Liver (tissue), 9 donors: ENCODE data around the gene CNOT4. TPM values are rescaled to one million over a fixed set of nuclear protein-coding genes. Genes with fewer than 3 reads are reported as not detected.

ENCODE experiments used
- DNase-seq: peaks from one replicate; pipeline ENCODE4 v3.0.0-alpha.2; 2017; ENCODE audit warnings: low spot score
- H3K27ac ChIP-seq, 2 donors: one replicate each; pipeline ENCODE4 v1.7.0; 2013; ENCODE audit warnings: inconsistent platforms in 2 of 2, low read length in 2 of 2, control low read depth in 1 of 2, low read depth in 1 of 2, mild to moderate bottlenecking in 1 of 2
- H3K27me3 ChIP-seq, 4 donors: one replicate each; pipeline versions ENCODE4 v1.6.1 to v1.7.0; 2013; ENCODE audit warnings: low read length in 3 of 4, inconsistent platforms in 1 of 4, mild to moderate bottlenecking in 1 of 4, moderate library complexity in 1 of 4; ENCODE audit not compliant: control insufficient read depth in 4 of 4, insufficient read depth in 4 of 4
- H3K36me3 ChIP-seq, 4 donors: one replicate each; pipeline versions ENCODE4 v1.6.1 to v1.7.0; 2013; ENCODE audit warnings: low read length in 3 of 4, mild to moderate bottlenecking in 3 of 4, low read depth in 1 of 4, moderate library complexity in 1 of 4; ENCODE audit not compliant: control insufficient read depth in 4 of 4, insufficient read depth in 3 of 4
- H3K4me1 ChIP-seq, 4 donors: one replicate each; pipeline versions ENCODE4 v1.6.1 to v1.7.0; 2013; ENCODE audit warnings: low read length in 3 of 4, mild to moderate bottlenecking in 3 of 4, moderate library complexity in 1 of 4; ENCODE audit not compliant: control insufficient read depth in 4 of 4, insufficient read depth in 4 of 4
- H3K4me3 ChIP-seq, 3 donors: one replicate each; pipeline versions ENCODE4 v1.6.1 to v1.7.0; 2013; ENCODE audit warnings: low read length in 3 of 3, control low read depth in 1 of 3, low read depth in 1 of 3, mild to moderate bottlenecking in 1 of 3
- H3K9ac ChIP-seq, 2 donors: one replicate each; pipeline ENCODE4 v1.7.0; 2013; ENCODE audit warnings: low read length in 2 of 2, mild to moderate bottlenecking in 2 of 2, moderate library complexity in 2 of 2, control low read depth in 1 of 2, low read depth in 1 of 2
- H3K9me3 ChIP-seq, 4 donors: one replicate each; pipeline versions ENCODE4 v1.6.1 to v1.7.0; 2013; ENCODE audit warnings: low read length in 3 of 4; ENCODE audit not compliant: control insufficient read depth in 4 of 4
- EGR1 ChIP-seq, 2 donors: IDR thresholded peaks; 2 replicates each; pipeline ENCODE4 v1.6.1; 2016 to 2018; ENCODE audit warnings: antibody characterized with exemption in 2 of 2, low read depth in 2 of 2
- GABPA ChIP-seq, 2 donors: IDR thresholded peaks in 1 of 2; conservative IDR thresholded peaks in 1 of 2; 2 replicates each; pipeline ENCODE4 v1.6.1; 2016; ENCODE audit warnings: antibody characterized with exemption in 2 of 2, mild to moderate bottlenecking in 1 of 2, moderate library complexity in 1 of 2
- HNF4A ChIP-seq, 2 donors: conservative IDR thresholded peaks; 2 replicates each; pipeline ENCODE4 v1.6.1; 2016; ENCODE audit warnings: antibody characterized with exemption in 2 of 2, mild to moderate bottlenecking in 2 of 2
- HNF4G ChIP-seq: IDR thresholded peaks from 2 replicates; pipeline ENCODE4 v1.6.1; 2016; ENCODE audit warnings: antibody characterized with exemption
- NR2F2 ChIP-seq: IDR thresholded peaks from 2 replicates; pipeline ENCODE4 v1.6.1; 2016; ENCODE audit warnings: antibody characterized with exemption
- RXRA ChIP-seq, 2 donors: IDR thresholded peaks; 2 replicates each; pipeline ENCODE4 v1.6.1; 2017 to 2018; ENCODE audit warnings: antibody characterized with exemption in 2 of 2, mild to moderate bottlenecking in 1 of 2
- SP1 ChIP-seq: IDR thresholded peaks from 2 replicates; pipeline ENCODE4 v1.6.1; 2018; ENCODE audit warnings: antibody characterized with exemption, mild to moderate bottlenecking
- TAF1 ChIP-seq: conservative IDR thresholded peaks from 2 replicates; pipeline ENCODE4 v1.6.1; 2016; ENCODE audit warnings: antibody characterized with exemption, mild to moderate bottlenecking
- YY1 ChIP-seq: IDR thresholded peaks from 2 replicates; pipeline ENCODE4 v1.6.1; 2016; ENCODE audit warnings: antibody characterized with exemption, mild to moderate bottlenecking
- WGBS: extraction: QIAGEN DNeasy Blood & Tissue Kit; methylation state at CpG from one replicate; pipeline ENCODE4 v1.1.7; 2013; 5-methylcytosine and 5-hydroxymethylcytosine counted together
- polyA plus RNA-seq, 2 donors: library from polyadenylated mRNA; stranded (reverse) in 1 of 2; unstranded in 1 of 2; fragments of 200-250 nt in 1 of 2; fragments of >200 nt in 1 of 2; fragmentation: Nextera tagmentation in 1 of 2; extraction: Ambion mirVana in 1 of 2; gene quantifications; one replicate each; pipeline versions ENCODE4 v1.2.1 to v1.2.3, GENCODE V29; 2013 to 2015
- total RNA-seq, 2 donors: library from RNA; depleted of rRNA; stranded (reverse); fragments of >200 nt; gene quantifications; one replicate each; pipeline ENCODE4 v1.2.3, GENCODE V29; 2014
- TF ChIP-seq, protein P1 (sequence below): IDR thresholded peaks from 2 replicates; pipeline ENCODE4 v1.6.1; 2016; ENCODE audit warnings: antibody characterized with exemption
- TF ChIP-seq, protein P2 (sequence below): IDR thresholded peaks from 2 replicates; pipeline ENCODE4 v1.6.1; 2016; ENCODE audit warnings: antibody characterized with exemption, mild to moderate bottlenecking
- TF ChIP-seq, protein P3 (sequence below): IDR thresholded peaks from 2 replicates; pipeline ENCODE4 v1.6.1; 2016; ENCODE audit warnings: antibody characterized with exemption
- TF ChIP-seq, protein P4 (sequence below): fragments of 150-350 bp; IDR thresholded peaks from 2 replicates; pipeline ENCODE4 v1.5.1; 2017; ENCODE audit warnings: improper control_type of control experiment, low read depth, low read length; ENCODE audit not compliant: missing input control
- donor health status: healthy.
- donor health status: healthy.
- donor health status: healthy.
- donor health status: healthy.
- donor health status: healthy.

Gene CNOT4
- total and polyA plus RNA-seq, 4 donors: 3.7 to 11.1 (median 8.6) TPM

DNA sequence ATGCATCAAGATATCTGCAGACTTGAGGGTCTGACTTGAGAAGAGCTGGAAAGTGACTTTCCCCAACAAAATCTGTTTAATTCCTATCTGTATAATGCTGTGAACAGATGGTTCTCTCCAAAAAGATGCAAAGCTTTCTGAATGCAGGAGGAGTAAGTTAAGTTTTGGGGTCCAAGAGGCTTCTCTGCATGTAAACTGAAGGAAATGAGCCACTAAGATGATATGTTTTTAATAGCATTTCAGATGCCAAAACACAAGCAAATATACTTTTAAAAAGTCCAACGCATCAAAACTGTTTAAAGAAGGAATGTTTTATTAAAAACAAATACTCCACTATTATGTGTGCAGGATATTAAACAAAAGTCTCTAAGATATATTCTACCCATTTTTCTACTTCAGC lies 139.2 kb downstream of the CNOT4 start:
- Histone ChIP-seq H3K4me3 (no peak overlapping the region), H3K27me3 (no peaks in the 10 kb centered on the region), H3K36me3 (no peaks in the 10 kb centered on the region), H3K9ac (no peak overlapping the region), H3K27ac (no peak overlapping the region), H3K4me1 (peaks cover 5 to 9% (median 6%) of the 10 kb centered on the region in 4 donors), H3K9me3 (no peaks in the 10 kb centered on the region)
- TF ChIP-seq HNF4A (conservative IDR thresholded peaks at IDR 0.05): no peak
- TF ChIP-seq HNF4G: no peak
- TF ChIP-seq NR2F2: no peak
- TF ChIP-seq RXRA (IDR thresholded peaks at IDR 0.05): no peak
- TF ChIP-seq EGR1 (IDR thresholded peaks at IDR 0.05; ENCODE audit: low read depth in 2 of 2): no peak
- TF ChIP-seq, protein P1, sequence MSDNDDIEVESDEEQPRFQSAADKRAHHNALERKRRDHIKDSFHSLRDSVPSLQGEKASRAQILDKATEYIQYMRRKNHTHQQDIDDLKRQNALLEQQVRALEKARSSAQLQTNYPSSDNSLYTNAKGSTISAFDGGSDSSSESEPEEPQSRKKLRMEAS: no peak
- no peak for TF ChIP-seq YY1
- TF ChIP-seq, protein P2, sequence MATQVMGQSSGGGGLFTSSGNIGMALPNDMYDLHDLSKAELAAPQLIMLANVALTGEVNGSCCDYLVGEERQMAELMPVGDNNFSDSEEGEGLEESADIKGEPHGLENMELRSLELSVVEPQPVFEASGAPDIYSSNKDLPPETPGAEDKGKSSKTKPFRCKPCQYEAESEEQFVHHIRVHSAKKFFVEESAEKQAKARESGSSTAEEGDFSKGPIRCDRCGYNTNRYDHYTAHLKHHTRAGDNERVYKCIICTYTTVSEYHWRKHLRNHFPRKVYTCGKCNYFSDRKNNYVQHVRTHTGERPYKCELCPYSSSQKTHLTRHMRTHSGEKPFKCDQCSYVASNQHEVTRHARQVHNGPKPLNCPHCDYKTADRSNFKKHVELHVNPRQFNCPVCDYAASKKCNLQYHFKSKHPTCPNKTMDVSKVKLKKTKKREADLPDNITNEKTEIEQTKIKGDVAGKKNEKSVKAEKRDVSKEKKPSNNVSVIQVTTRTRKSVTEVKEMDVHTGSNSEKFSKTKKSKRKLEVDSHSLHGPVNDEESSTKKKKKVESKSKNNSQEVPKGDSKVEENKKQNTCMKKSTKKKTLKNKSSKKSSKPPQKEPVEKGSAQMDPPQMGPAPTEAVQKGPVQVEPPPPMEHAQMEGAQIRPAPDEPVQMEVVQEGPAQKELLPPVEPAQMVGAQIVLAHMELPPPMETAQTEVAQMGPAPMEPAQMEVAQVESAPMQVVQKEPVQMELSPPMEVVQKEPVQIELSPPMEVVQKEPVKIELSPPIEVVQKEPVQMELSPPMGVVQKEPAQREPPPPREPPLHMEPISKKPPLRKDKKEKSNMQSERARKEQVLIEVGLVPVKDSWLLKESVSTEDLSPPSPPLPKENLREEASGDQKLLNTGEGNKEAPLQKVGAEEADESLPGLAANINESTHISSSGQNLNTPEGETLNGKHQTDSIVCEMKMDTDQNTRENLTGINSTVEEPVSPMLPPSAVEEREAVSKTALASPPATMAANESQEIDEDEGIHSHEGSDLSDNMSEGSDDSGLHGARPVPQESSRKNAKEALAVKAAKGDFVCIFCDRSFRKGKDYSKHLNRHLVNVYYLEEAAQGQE: no peak
- no peak for TF ChIP-seq GABPA (IDR thresholded peaks at IDR 0.05 in 1 of 2, conservative IDR thresholded peaks at IDR 0.05 in 1 of 2)
- TF ChIP-seq, protein P3, sequence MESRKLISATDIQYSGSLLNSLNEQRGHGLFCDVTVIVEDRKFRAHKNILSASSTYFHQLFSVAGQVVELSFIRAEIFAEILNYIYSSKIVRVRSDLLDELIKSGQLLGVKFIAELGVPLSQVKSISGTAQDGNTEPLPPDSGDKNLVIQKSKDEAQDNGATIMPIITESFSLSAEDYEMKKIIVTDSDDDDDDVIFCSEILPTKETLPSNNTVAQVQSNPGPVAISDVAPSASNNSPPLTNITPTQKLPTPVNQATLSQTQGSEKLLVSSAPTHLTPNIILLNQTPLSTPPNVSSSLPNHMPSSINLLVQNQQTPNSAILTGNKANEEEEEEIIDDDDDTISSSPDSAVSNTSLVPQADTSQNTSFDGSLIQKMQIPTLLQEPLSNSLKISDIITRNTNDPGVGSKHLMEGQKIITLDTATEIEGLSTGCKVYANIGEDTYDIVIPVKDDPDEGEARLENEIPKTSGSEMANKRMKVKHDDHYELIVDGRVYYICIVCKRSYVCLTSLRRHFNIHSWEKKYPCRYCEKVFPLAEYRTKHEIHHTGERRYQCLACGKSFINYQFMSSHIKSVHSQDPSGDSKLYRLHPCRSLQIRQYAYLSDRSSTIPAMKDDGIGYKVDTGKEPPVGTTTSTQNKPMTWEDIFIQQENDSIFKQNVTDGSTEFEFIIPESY: no peak
- no peak for TF ChIP-seq SP1
- no peak for TF ChIP-seq TAF1
- TF ChIP-seq, protein P4, sequence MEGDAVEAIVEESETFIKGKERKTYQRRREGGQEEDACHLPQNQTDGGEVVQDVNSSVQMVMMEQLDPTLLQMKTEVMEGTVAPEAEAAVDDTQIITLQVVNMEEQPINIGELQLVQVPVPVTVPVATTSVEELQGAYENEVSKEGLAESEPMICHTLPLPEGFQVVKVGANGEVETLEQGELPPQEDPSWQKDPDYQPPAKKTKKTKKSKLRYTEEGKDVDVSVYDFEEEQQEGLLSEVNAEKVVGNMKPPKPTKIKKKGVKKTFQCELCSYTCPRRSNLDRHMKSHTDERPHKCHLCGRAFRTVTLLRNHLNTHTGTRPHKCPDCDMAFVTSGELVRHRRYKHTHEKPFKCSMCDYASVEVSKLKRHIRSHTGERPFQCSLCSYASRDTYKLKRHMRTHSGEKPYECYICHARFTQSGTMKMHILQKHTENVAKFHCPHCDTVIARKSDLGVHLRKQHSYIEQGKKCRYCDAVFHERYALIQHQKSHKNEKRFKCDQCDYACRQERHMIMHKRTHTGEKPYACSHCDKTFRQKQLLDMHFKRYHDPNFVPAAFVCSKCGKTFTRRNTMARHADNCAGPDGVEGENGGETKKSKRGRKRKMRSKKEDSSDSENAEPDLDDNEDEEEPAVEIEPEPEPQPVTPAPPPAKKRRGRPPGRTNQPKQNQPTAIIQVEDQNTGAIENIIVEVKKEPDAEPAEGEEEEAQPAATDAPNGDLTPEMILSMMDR: no peak
- WGBS: 89% methylated on average over 1 of the region's 1 CpG
- DNase-seq: no peak

DNA sequence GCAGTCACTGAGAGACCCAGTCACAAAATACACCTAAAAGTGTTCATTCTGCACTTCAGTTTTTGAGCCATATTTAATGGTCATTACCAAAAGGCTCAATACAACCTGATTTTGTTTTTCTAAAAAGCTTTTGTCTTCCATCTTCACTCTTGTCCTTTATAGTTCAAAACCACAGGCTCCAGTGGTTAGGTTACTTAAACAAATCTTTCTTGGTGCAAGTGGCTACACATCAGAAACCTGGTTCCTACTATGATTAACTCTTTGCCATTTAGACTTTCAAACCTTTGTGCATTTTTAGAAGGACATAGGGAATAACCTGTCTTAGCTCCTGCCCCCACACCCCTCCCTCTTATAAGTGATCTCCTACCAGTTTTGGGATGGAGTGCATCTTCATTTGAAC lies 140.5 kb downstream of the CNOT4 start:
- Histone ChIP-seq H3K9ac (no peak overlapping the region), H3K36me3 (no peaks in the 10 kb centered on the region), H3K27ac (no peak overlapping the region), H3K4me1 (peaks cover 5 to 9% (median 6%) of the 10 kb centered on the region in 4 donors), H3K4me3 (no peak overlapping the region), H3K9me3 (no peaks in the 10 kb centered on the region), H3K27me3 (no peaks in the 10 kb centered on the region)
- DNase-seq: no peak
- TF ChIP-seq, protein P4: no peak
